AG20443 (cell line): Measurements from ENCODE around the gene SEMA4A.

Experiments
- DNase-seq: peaks from one replicate; pipeline ENCODE4 v3.0.0; 2012; ENCODE audit warnings: low spot score, mixed read lengths

The SEMA4A gene

GRCh38 chr1:156135930-156136871, 17.2 kb upstream of the SEMA4A start:
- DNase-seq = no peak

DNA sequence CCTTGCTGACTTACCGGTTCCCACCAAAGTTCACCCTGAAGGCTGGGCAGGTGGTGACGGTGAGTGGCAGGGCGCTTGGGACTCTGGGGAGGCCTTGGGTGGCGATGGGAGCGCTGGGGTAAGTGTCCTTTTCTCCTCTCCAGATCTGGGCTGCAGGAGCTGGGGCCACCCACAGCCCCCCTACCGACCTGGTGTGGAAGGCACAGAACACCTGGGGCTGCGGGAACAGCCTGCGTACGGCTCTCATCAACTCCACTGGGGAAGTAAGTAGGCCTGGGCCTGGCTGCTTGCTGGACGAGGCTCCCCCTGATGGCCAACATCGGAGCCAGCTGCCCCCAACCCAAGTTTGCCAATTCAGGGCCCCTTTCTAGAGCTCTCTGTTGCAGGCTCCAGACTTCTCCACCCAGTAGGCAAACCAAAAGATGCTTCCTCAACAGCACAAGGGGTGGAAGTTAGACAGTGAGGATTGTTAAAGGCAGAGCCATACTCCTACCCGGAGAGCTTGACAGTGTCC, 16.4 kb upstream of the SEMA4A start:
- no peak for DNase-seq

DNA sequence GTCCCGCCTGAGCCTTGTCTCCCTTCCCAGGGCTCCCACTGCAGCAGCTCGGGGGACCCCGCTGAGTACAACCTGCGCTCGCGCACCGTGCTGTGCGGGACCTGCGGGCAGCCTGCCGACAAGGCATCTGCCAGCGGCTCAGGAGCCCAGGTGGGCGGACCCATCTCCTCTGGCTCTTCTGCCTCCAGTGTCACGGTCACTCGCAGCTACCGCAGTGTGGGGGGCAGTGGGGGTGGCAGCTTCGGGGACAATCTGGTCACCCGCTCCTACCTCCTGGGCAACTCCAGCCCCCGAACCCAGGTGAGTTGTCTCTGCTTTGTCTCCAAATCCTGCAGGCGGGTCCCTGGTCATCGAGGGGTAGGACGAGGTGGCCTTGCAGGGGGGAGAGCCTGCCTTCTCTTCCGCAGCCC, 14.9 kb upstream of the SEMA4A start:
- DNase-seq = no peak

DNA sequence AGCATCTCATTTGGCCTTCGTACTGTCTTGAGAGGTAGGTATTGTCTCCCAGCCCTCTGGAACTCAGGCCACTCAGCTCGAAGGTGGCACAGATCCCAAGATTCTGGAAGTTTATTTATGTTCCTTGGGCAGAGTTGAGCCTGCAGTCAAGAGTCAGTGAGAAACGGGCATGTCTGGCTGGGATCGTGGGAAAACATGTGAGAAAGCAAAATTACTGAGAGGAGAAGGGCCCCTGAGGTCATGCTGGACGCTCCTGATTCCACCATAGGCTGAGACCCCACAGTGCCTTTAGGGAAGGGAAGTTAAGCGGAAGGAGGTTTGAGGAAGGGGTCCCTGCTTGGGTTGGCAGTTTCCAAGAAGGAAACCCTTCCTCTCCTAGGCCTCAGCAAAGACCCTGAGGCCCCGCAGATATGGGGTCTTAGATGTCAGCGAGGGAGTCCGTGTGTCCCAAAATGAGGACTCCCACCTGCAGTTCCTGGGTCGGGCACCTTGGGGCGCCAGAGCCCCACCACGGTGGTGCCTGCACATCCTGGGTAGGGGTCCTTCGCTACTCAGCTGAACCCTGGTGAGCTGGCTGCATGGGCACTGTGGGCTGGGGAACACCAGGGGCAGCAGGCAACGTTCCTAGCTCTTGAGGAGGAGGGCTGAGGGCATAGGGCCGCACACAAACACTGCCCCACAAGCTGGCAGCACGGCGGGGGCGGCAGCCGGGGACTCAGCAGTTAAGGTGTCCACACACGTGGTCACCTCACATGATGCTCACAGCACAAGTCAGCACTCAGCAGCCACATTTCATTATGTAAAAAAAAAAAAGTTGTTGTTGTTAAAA, 12.3 kb upstream of the SEMA4A start:
- DNase-seq = no peak

- DNase-seq = no peak
Observed at GRCh38 chr1:156143765-156144489, 9.5 kb upstream of the SEMA4A start.

- DNase-seq = no peak
Observed at GRCh38 chr1:156144742-156145141, 8.6 kb upstream of the SEMA4A start.

- no peak for DNase-seq
Observed at GRCh38 chr1:156145650-156146019, 7.8 kb upstream of the SEMA4A start.

DNA sequence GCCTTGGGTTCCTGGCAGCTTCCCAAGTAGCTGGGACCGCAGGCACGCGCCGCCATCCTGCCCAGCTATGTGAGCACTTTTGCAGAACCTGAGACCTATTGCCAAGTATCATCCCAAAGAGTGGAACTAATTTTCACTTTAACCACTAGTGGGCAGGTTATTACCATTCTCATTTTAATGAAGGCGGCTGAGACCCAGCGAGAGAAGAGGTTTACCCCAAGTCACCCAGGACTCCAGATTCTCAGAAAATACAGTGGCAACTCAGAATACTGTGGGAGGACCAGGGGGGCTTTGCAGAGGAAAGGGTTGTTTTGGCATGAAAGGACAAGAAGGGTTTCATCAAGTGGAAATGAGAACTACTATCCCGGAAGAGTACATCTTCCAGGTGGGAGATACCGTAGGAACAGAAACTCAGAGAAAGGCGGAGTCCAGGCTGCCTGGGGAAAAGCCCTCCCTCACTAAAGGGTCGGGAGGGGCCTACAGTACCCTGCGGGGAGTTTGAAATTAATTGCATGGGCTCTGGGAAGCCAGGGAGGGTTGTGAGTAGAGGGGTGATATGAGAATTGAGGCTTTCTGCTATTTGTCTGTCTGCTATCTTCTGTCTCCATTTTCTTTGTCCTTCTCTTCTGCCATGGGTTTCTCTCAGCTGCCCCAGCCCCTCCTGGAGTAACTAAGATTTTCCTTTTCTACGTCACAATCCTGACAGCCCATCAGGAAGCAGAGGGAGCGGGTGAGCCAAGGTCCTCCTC, 7.2 kb upstream of the SEMA4A start:
- DNase-seq = peak; percentile 87

- DNase-seq = no peak
Observed at GRCh38 chr1:156146769-156147405, 6.5 kb upstream of the SEMA4A start.

DNA sequence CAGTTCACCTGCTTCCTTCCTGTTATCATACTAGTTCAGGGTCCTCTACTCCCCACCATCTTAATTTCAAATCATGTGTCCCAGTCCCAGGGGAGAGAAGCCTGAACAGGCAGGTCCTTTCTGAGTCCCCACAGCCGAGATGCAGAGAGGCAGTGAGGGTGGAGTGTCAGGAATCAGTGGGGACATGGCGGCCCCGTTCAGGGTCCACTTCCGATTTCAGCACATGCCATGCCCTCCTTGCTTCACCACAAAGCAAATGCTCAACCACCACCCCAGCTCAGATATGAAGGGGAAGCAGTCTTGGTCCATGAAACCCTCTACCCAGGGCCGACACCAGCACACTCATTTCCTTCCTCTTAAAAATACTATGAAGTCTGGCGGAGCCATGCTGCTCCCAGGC, 5.2 kb upstream of the SEMA4A start:
- no peak for DNase-seq

GRCh38 chr1:156149374-156150332, 3.7 kb upstream of the SEMA4A start:
- no peak for DNase-seq

DNA sequence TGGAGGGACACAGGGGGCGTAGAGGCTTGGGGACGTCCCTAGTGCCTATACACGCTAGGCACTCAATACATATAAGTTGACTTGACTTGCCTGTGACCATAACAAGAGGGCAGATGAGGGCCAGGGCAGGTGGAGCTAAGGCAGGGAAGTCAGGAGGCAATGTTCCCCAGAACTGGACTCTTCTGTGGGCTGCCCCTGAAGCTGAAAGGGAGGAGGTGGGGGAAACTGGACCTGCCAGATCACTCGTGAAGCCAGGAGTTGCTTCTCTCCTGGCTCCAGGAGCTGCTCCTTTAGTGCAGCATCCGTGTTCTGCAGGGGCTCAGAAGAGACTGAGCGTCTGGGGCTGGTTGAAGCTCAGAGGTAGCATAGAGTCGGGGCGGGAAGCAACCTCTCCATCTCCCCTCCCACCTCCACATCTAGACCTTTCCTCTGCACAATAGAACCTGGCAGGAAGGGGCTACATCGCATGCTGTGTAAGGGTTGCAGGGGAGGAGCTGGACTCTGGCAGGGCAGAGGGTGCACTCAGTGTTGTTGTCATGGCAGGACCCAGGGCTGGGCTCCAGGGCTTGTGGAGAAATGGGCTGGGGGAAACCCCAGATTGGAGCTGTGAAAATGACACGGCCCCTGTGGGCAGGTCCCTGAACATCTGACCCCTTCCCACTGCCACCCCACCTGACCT, 2.9 kb upstream of the SEMA4A start:
- no peak for DNase-seq

DNA sequence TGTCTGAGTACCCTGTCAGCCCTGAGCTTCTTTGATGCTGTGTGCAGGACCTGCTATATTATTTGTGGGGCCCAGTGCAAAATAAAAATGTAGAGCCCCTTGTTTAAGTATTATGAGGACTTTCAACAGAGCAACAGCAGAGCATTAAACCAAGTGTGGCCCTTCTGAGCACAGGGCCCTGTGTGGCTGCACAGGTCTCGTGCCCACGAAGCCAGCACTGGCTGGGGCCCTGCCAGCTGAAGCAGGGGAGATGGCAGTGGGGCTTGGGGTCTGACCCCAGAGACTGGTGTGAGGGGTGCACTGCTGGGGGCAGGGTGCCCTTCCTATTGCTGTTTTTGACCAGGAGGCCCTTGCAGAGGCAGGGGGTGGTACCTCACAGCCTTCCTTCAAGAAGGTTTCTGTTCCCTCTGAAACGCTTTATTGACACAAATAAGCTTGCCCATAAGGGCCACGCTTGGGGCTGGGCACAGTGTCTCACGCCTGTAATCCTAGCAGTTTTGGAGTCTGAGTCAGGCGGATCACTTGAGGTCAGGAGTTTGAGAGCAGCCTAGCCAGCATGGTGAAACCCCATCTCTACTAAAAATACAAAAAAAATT, 2.2 kb upstream of the SEMA4A start:
- peak; percentile 39 for DNase-seq

GRCh38 chr1:156152628-156153027, 757 bp upstream of the SEMA4A start:
- DNase-seq = no peak

DNA sequence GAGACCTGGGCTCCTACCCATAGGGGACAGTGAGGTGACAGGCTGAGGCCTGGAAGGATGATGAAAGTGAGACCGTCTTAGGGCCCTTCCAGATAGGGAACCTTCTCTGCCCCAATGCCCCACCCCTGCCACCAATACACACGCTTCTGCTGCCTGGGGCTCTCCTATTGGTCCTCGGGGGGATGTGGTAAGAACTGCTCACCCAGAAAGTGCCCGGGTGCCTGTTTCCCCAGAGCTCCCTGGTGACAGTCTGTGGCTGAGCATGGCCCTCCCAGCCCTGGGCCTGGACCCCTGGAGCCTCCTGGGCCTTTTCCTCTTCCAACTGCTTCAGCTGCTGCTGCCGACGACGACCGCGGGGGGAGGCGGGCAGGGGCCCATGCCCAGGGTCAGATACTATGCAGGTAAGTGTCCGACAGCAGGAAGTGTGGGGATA, 948 bp downstream of the SEMA4A start:
- DNase-seq = no peak

DNA sequence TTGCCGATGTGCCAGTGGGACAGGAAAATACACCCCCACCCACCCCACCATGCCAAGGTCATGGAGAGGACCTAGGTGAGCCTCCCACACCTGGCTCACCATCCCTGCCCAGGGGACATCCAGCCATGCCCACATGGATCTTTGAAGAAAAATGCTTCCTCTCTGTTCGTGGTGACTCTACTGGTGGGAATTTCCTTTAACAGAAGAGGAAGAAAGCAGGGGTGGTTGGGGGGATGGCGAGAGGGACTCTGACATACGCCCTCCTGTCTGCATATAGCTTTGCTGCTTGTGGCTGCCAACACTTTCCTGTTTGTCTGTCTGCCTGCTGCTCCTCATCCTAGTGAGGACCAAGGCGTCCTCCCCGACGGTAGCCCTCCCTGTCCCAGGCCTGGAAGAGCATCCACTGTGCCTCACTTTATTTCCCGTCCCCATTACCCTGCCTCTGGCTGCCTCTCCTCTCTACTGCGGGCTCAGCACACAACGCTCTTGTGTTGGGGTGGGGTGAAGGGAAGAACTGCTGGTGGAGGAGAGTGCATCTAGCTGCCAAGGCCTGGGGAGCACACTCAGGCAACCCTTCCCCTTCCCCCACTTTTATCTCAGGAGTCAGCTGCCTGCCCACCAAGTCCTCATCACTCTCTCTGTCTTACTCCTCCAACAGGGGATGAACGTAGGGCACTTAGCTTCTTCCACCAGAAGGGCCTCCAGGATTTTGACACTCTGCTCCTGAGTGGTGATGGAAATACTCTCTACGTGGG, 2.5 kb downstream of the SEMA4A start:
- no peak for DNase-seq

- no peak for DNase-seq
Observed at GRCh38 chr1:156157506-156157905, 4.1 kb downstream of the SEMA4A start.

DNA sequence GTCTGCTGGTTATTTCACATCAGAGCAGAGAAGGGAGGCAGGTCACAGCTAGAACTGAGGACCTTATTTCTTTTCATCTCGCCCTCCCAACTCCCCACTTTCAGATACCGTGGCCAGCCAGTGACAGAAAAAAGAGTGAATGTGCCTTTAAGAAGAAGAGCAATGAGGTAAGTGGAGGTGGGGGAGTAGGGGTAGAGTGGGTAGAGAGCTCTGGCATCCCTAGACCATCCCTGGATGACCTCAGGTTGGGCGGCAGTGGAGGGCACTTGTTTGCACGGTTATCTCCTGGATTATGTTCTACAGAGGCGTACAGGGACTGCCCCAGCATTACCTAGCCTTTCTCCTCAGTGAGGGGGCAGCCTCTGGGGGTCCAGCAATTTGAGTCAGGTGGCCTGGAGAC, 4.6 kb downstream of the SEMA4A start:
- DNase-seq = no peak
